ENCODE data around the gene PTPRD.

The PTPRD gene

GRCh38 chr9:9215050-9215449 lies 1397.8 kb downstream of the PTPRD start:
- no peak overlapping the region for H3K4me3 ChIP-seq (ENCODE audit: low read length)
- no peak for TF ChIP-seq CTCF (IDR thresholded peaks at IDR 0.05; ENCODE audit: insufficient read depth, low read depth, low read length, missing control alignments)
- peak; percentile 27 for DNase-seq (ENCODE audit: low read depth)

DNA sequence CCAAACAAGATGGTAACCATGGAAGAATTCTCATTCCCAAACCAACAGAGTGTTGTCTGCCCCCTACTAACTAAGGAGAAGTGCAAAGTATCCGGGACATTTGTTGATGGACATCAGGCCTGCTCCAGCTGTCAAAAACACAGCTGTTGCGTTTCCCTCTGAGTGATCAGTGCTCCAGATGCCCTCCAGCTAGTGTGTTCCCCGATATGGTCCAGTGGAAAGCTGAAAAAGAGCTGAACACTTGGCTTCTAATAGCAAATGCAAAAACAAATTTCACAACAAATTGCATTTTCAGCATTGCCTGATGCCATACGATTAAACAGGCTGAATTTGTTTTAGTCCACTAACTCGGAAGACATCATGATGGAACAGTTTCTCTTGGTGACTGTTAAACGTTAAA lies 1398.7 kb downstream of the PTPRD start:
- TF ChIP-seq CTCF (IDR thresholded peaks at IDR 0.05; ENCODE audit: insufficient read depth, low read depth, low read length, missing control alignments) = no peak
- no peak overlapping the region for H3K4me3 ChIP-seq (ENCODE audit: low read length)
- DNase-seq (ENCODE audit: low read depth) = no peak

DNA sequence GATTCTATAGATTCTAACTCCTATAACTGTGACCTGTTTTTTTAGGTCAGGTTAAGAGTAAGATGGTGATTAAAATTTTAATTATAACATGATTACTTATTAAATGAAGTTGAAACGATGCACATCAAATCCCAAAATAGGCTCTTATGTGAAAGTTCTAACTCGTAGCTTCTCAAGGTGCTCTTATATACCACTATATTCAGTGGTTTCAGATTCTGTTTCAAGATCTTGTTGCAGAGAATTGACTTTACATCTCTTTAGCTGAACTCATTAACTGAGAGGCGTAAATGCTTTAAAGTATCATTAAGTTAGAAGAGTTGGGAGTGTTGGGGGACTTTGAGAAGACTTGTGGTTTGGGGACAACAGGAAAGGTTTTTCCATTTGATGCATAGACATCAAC lies 1399.8 kb downstream of the PTPRD start:
- H3K4me3 ChIP-seq (ENCODE audit: low read length) = no peak overlapping the region
- DNase-seq (ENCODE audit: low read depth) = no peak
- no peak for TF ChIP-seq CTCF (IDR thresholded peaks at IDR 0.05; ENCODE audit: insufficient read depth, low read depth, low read length, missing control alignments)

- H3K4me3 ChIP-seq (ENCODE audit: low read length) = no peak overlapping the region
- DNase-seq (ENCODE audit: low read depth) = no peak
- no peak for TF ChIP-seq CTCF (IDR thresholded peaks at IDR 0.05; ENCODE audit: insufficient read depth, low read depth, low read length, missing control alignments)
Observed at GRCh38 chr9:9202276-9202675, 1410.5 kb downstream of the PTPRD start.

GRCh38 chr9:9186086-9186485 lies 1426.7 kb downstream of the PTPRD start:
- no peak for TF ChIP-seq CTCF (IDR thresholded peaks at IDR 0.05; ENCODE audit: insufficient read depth, low read depth, low read length, missing control alignments)
- no peak overlapping the region for H3K4me3 ChIP-seq (ENCODE audit: low read length)
- DNase-seq (ENCODE audit: low read depth) = no peak

- no peak for TF ChIP-seq CTCF (IDR thresholded peaks at IDR 0.05; ENCODE audit: insufficient read depth, low read depth, low read length, missing control alignments)
- no peak for DNase-seq (ENCODE audit: low read depth)
- no peak overlapping the region for H3K4me3 ChIP-seq (ENCODE audit: low read length)
Observed at GRCh38 chr9:9182431-9182830, 1430.4 kb downstream of the PTPRD start.

- no peak for TF ChIP-seq CTCF (IDR thresholded peaks at IDR 0.05; ENCODE audit: insufficient read depth, low read depth, low read length, missing control alignments)
- no peak for DNase-seq (ENCODE audit: low read depth)
- H3K4me3 ChIP-seq (ENCODE audit: low read length) = no peak overlapping the region
Observed at GRCh38 chr9:9177081-9177480, 1435.7 kb downstream of the PTPRD start.

Data from epithelial cell of esophagus (primary cell).